Superior temporal gyrus (tissue), 1 donor: ENCODE data around the gene FGFR2.
"Not testable (repeated sequence)": the region's sequence is repeated elsewhere in the genome, so short reads cannot be mapped to it uniquely, and the experiment has no call there.

ENCODE experiments used
- DNase-seq: peaks from one replicate; pipeline ENCODE4 v3.0.0-alpha.2; 2016; ENCODE audit errors: extremely low spot score

Gene FGFR2

DNA sequence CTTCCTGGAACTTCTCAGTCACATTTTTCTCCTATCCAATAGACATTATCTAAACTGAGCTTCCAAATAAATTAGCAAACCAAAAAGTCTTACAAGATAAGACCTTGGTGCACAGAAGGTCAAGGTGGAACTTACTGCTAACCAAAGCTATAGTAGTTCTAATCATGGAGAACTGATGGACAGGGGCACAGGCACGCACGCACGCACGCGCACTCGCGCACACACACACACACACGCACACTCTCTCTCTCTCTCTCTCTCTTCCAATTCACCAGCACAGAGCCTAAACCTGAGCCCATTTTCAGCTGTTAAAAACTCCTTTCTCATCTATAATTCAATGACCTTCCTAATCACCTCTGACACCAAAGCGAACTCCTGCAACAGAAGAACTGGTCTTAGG is 7.5 kb downstream of the FGFR2 start:
- DNase-seq: peak; percentile 41

DNA sequence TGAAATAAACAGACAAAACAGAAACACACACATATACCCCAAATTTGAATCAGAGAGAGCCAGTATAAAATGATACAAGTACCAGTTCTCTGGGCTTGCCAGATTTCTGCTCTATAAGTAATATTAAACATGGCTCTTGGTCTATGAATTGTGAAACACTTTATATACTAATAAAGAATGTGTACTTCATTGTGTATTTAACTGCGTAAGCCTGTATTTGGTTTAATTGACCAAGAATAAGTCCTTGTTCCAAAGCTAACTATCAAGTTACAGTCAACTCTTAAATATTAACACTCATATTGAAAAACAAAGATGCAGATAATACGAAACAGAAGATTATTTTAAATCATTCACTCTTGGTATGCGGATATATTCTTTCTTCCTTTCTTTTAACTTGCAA is 8.7 kb downstream of the FGFR2 start:
- DNase-seq: no peak

DNA sequence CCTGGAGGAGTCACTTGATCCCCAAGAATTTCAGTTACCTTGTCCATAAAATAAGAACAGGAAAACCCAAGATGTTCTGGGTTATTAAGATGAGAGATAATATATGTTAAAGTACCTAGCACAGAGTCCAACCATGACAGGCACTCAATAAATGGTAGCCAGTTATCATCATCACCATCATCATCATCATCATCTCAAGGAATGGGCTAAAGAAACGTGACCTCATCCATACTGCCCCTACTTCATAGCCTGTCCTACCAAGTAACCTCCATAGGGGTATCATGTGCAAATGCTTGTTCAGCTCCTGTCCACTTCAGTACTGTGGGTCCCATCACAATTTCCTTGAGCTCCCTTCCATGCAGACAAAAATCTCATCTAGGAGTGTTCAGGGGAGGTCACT is 14.4 kb downstream of the FGFR2 start:
- no peak for DNase-seq

DNA sequence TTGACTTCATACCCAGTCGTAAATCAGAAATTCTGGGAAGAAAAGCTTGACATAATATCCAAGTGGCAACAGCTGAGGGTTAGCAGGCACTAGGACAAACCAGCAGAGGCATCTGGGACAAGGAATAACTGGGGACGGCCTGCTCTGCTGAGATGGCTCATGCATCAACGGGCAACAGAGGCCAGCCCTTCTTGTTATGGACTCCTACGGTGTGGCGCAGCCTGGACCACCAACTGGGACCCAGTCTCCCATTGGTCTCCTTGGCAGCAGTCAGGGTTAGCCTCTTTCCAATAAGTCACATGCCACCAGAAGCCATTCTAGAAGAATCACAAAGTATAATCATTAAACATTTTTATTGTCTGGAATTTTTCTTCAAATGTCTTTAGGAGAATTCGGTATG is 15.0 kb downstream of the FGFR2 start:
- no peak for DNase-seq

DNA sequence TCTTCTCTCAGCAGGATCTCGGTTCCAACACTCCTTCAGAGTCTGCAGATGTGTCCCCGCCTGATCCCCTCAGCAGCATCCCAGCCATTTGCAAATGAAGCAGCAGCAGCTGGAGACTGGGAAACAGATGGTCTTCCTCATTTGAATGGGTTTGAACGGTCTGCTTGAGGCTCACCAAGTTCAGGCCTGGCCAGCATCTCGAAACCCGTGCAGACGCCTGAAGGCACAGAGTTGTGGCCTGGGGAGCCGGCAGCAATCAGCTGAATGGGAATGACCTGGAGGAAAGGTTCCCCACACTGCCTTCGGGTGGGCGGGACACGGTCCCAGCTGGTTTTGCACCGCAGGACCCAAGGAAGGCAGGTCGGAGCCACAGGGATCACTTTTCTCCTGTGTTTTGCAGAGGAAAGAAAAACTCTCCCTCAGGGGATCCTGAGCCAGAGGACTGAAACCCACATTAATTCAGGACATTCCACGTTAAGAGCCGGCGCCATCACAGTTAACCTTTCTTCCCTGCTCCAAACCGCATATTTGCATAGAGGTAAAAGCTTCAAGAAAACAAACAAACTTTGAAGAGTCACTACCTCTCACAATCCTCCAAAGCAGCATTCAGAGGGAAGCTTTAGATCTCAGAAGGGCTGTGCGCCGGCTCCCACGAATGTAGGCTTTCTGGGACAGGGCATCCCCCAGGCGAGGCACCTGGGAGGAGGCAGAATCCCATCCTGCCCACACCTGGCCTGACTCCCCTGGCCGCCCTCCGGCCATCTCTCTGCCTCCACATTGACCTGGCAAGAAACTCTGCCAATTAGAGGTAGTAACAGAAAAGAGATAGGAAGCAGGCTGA is 17.7 kb downstream of the FGFR2 start:
- DNase-seq: peak; percentile 38

DNA sequence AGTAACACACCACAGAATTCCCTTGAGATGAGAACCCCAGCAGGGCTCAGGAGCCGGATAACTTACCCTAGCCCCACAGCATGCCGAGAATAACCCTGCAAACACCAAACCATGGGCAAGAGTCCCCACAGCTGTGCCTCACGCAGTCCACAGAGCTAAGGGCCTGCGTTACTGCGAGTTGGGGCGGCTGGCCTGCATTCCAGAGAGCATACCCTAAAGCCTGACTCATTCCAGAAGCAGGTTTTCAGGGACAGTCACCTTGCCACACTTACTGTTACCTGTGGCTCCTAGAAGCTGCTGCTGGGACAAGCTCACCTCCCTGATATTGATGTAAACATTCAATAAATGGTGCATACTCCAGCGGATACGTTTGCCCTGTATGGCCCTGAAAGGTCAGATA is 18.6 kb downstream of the FGFR2 start:
- no peak for DNase-seq

DNA sequence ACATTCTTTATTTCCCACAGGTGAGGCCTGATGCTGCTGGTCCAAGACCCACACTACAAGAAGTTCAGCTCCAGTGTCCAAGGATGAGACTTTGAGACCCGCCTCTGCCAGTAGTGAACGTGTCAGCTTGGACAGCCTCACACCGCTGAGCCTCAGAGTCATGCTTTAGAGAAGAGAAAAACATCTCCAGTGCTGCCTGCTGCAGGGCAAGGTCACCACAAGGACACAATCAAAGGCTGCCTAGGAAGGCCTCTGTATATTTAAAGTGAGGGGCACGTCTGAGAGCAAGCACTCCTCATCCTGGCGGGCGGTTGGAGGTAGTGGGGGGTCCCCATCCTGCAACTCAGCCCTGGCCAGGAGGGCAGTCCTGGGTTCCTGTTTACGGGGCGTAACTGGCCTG is 19.3 kb downstream of the FGFR2 start:
- no peak for DNase-seq

DNA sequence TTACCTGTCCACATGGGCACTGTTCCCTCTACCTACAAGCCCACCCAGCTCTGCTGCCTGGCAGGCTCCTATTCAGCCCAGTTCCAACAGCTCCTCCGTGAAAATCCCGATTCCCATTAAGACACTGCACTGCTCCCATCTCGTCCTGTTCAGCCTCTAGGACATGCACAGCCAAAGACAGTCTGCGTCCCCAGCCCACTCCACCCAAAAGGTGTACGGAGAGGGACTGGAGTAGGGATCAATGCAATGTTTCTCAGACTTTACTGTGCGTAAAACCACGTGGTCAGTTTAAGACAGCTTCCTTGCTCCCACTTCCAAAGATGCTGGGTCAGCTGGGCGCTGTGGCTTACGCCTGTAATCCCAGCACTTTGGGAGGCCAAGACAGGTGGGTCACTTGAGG is 19.9 kb downstream of the FGFR2 start:
- no peak for DNase-seq

DNA sequence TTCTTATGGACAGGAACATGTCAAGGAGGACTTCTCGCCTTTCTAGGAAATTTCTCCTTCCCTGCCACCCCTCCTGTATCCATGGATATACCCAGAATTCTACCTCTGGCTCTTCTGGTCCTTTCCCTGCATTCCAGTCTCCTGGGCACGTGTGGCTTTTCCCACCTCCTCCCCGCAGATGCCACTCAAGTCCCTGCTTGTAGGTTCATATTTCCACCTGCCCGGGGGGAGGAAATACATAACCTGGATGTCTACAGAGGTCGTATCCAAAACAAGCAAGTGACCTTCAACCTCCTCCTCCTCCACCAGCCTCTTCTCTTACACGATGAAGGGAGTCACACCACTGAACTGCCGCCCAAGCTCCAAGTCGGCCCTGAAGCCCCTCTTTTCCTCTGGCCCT is 20.7 kb downstream of the FGFR2 start:
- no peak for DNase-seq

DNA sequence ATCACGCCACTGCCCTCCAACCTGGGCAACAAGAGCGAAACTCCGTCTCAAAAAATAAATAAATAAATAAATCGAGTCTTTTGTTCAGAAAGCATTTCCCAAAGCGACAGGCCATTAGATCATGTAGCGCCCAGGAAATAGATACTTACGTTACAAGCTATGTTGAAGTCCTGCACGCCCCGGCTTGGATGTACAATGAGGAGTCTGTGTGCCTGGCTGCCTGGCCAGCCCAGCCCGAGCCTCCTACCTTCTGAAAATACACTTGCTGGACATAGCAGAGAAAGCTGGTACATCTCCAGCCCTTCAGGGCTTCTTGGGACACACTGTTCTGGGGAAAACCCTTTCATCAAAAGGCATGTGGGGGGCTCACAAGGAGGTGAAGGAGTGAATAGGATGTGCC is 22.1 kb downstream of the FGFR2 start:
- DNase-seq: no peak

DNA sequence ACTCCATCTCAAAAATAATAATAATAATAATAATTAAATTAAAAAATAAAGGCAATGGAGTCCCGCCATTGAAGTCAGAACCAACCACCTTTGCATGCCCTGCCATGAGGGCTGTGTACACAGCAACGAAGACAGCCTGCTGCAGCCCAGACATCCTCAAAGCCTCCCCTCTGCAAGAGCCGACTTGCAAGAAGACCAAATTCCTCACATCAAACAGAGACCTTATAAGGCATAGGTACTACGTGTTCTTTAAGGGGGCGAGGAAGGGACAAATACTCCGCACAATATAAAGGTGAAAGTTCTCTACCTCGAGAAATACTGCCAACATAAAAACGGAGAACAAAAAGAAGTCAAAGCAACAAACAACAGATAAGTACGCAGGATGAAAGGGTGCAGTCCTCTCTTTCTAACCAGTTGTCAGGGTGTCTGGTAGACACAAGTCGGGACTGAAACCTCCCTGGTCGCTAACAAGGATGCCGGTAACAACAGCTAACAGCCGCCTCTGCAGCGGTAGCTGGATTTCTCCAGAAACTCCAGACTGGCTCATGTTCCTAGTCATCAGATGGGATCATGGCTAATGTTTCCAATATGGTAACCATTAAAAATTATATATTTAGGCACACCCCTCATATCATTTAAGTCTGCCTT is 23.6 kb downstream of the FGFR2 start:
- DNase-seq: no peak

DNA sequence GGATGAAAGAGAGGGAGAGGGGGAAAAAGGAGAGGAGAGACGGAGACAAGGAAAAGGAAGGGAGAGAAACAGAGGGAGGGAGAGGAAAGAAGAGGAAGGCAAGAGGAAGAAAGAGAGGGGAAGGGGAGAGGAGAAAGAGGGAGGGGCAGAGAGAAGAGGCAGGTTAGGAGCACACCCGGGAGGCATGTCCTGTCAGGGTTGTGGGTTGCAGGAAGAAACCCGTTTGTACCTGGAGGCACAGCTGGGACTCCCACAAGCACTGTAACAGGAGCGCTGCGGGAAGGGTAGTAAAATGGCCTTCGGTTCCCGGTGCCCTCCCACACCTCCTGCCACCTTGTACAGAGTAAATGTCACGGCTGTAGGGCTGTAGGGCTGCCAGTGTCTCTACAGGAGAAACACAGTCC is 24.7 kb downstream of the FGFR2 start:
- no peak for DNase-seq

DNA sequence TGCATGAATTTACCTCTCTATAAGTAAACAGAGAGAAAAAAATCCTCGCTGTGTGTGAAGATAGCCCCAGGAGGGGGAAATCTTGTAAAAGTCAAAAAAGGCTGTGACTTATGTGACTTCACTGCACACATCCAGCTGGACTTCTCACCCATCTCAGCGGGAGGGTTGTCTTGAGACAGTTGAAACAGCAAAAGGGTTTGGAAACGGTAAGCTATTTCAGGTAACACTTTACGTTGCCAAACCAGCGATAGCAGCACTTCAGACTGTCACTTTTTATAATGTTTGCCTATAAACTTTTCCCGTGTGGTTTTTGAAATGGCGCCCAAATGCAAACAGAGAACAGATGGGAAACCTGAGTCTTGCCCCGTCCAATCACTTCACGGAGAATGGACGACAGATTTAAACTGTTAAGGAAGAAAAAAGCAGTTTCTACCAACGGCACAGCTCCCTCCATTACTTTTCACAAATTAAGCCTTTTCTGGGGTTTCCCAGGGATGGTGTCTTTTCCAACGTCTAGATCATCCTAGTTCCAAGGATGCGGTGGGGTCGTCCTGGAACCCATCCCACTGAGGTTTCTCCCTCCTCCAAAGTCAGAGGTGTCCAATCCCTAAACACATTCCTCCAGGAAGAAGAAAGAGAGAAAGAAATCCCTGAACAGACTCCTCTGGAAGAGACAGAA is 25.2 kb downstream of the FGFR2 start:
- DNase-seq: peak; percentile 8

DNA sequence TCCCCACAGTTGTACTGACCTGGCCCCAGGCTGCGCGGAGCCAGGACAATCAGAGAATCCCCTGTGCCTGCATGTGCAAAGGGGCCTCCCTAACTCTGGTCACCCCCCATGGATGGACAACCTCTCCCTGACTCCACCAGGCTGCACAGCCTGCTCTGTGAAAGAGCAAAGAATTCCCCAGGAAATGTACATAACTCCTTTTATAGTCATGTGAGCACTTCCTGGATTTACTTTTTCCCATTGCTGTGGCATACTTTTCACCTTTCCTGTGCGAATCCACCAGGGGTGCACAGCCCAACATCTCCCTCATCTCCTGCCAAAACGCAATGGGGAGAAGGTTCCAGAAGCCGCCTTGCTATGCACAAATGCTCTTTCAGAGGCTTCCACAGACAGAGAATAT is 27.9 kb downstream of the FGFR2 start:
- no peak for DNase-seq

DNA sequence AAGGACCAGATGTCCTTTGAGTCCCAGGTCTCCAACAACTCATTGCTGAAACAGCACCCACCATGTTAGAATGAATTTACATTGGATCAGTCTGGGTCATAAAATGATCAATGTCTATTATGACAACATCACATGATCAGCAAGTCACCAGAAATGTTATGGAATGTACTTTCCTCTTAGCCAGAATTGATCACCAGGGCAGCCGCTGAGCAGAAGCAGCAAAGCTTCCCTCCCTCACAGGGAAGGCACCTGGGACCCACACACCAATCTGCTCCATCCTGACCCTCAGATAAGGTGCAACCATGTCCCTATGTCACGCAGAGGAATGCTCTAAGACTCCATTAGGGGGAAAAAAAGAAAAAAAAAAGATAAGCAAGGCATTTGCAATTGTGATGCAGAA is 30.0 kb downstream of the FGFR2 start:
- DNase-seq: no peak

DNA sequence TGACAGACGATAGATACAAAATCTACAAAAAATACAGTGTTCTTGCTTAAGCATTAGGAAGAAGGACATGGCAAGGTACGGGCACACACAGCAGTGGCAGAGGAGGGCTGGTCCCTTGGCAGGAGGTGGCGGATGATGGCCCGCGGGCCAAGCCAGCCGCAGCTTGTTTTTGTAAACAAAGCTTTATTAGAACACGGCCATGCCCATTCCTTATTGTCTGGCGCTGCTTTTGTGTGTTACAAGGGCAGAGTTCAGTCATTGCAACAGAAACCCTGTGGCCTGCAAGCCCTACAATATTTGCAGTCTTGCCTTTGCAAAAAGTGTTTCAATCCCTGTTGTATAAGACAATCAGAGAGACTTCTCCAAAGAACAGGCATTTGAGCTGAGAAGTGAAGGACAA is 30.7 kb downstream of the FGFR2 start:
- no peak for DNase-seq

DNA sequence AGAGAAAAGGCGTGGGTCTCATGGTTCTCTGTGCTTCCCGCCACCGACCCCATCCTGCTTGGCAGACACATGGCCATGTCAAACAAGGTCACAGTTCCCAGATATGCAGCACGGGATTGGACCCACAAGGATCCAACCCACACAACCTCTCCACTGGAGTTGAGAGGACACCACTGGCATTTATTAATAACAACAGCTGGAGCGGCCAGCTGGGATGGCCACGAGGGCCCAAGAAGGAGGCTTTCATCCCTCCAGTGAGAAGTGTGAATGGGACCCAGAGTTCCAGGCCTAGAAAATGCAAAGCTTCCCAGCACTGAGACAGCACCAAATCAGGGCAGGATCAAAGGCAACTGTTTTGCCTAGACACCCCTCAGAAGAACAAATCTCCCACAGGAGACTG is 31.5 kb downstream of the FGFR2 start:
- DNase-seq: peak; percentile 74

DNA sequence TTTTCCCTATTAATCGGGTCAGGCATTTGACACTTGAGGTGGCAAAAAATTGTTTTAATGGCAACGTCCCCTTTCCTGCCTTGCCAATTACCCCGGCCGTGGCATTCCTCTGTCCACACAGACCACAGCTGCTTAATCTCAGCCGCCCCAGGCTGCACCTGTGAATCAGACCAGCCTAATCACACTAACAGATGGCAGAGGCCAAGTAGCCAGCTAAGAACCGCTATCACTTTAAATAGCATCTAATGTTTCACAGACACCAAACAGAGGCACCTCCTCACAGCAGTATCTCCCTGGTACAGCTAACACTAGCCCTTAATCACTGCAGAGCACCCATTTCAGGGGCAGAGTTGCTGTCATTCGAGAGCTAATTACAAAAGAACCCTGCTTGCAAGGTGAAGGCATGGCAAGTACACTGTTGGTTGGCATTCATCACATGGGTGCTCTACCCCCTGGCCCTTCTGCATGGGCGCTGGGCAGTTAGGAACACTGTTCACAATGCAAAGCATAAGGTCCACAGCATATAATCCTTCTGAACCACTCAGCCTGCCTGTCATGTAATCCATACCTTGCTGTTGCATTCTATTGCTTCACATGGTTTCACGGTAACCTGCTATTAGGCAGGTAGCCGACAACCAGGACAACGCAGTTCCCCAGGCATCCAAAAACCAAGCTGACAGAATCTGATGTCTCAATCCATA is 38.8 kb downstream of the FGFR2 start:
- no peak for DNase-seq

DNA sequence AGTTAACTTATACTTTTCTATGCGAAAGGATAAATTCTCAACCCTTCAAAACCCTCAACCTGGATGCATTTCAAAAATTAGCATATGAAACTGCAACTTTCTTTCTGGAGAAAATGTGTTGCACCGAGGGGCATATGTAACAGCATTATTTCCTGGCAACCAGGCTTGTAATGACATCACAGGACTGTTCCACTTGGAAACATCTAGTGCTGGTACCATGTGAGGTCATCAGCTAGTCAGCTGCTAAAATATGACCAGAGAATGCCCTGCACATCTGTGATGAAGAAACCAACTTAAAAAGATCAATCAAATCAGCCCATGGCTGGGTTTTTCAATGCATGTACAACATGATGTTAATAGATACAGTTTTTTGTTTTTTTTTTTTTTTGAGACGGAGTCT is 40.0 kb downstream of the FGFR2 start:
- peak; percentile 69 for DNase-seq

DNA sequence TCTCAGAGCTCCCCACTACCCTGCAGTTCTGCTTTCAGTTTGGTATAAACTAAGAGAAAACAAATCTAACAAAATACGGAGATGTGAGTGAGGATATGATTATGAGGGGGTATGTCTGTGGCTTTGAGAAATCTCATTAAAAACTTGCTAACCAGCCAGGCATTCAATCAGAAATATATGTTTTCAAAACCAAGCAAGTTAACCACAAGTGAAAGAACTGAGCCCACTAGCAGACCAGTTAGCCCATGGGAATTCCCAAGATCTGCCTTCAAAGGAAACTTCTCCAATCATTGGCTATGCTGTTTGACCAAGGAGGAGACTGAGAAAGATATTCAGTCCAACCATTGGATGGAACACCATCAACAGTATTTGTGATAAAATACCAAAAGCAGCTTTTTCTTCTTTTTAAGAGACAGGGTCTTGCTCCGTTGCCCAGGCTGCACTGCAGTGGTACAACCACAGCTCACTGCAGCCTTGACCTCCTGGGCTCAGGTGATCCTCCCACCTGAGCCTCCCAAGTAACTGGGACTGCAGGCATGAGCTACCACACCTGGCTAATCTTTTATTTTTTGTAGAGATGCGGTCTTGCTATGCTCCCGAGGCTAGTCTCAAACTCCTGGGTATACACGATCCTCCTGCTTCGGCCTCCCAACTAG is 41.2 kb downstream of the FGFR2 start:
- no peak for DNase-seq

DNA sequence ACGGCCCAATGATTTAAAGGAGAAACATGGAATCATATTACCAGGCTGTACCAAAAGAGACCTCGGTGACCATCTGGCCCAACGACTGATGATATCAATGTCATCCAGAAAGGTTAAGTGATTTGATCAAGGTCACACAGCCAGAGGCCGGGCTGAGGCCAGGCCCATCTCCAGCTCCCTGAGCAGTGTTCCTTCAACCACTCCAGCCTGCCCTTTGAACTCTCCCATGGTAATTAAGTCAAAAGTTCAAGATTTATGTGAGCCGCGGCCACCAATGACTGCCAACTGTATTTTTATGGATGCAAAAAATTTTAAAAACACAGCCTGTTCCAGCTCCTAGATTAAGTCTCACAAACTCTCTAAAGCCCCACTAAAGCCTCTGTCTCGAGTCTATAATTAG is 41.8 kb downstream of the FGFR2 start:
- DNase-seq: no peak

DNA sequence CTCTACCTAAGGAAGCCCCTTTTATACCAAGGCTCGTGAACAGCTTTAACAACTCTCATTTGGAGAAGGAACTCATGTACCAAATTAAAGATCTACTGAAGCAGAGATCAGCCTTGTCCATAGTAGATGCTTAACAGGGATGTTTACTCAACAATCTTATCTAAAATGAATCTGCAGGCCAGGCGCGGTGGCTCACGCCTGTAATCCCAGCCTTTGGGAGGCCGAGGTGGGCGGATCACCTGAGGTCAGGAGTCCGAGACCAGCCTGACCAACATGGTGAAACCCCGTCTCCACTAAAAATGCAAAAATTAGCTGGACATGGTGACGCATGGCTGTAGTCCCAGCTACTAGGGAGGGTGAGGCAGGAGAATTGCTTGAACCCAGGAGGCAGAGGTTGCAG is 43.3 kb downstream of the FGFR2 start:
- DNase-seq: not testable (repeated sequence)
